Mesendoderm (in vitro differentiated cells): ENCODE measurements around the gene C2orf92.

Source experiments
- DNase-seq: peaks from one replicate; pipeline ENCODE4 v3.0.0; 2013
- H2AK5ac ChIP-seq: 2 replicates; pipeline ENCODE4 v1.6.1; 2013; ENCODE audit warnings: low read length, inconsistent platforms
- H2BK120ac ChIP-seq: 2 replicates; pipeline ENCODE4 v1.6.1; 2013; ENCODE audit warnings: low read depth, mild to moderate bottlenecking, low read length, moderate library complexity, mixed read lengths
- H2BK15ac ChIP-seq: replicated peaks from 2 replicates; pipeline ENCODE4 v1.6.1; 2013; ENCODE audit warnings: low read depth, mild to moderate bottlenecking, moderate library complexity
- H2BK5ac ChIP-seq: 2 replicates; pipeline ENCODE4 v1.6.1; 2013; ENCODE audit warnings: low read length, inconsistent platforms
- H3K18ac ChIP-seq: 2 replicates; pipeline ENCODE4 v1.6.1; 2013; ENCODE audit warnings: mild to moderate bottlenecking, low read length, mixed read lengths
- H3K23ac ChIP-seq: one replicate; pipeline ENCODE4 v1.6.1; 2013; ENCODE audit warnings: low read length
- H3K27ac ChIP-seq: 2 replicates; pipeline ENCODE4 v1.5.1; 2013; ENCODE audit warnings: low read depth, mild to moderate bottlenecking, inconsistent platforms, low read length, moderate library complexity
- H3K27me3 ChIP-seq: 2 replicates; pipeline ENCODE4 v1.6.1; 2013; ENCODE audit warnings: low read length, control low read depth, mild to moderate bottlenecking, inconsistent platforms; ENCODE audit not compliant: insufficient read depth, poor library complexity
- H3K36me3 ChIP-seq: 2 replicates; pipeline ENCODE4 v1.6.1; 2013; ENCODE audit warnings: low read length, inconsistent platforms; ENCODE audit not compliant: control insufficient read depth, insufficient read depth
- H3K4ac ChIP-seq: one replicate; pipeline ENCODE4 v1.6.1; 2013; ENCODE audit warnings: low read depth, mild to moderate bottlenecking, low read length, moderate library complexity
- H3K4me1 ChIP-seq: 2 replicates; pipeline ENCODE4 v1.6.1; 2013; ENCODE audit warnings: low read depth, low read length, inconsistent platforms; ENCODE audit not compliant: control insufficient read depth
- H3K4me2 ChIP-seq: 2 replicates; pipeline ENCODE4 v1.6.1; 2013; ENCODE audit warnings: low read length
- H3K4me3 ChIP-seq: 2 replicates; pipeline ENCODE4 v1.5.1; 2013; ENCODE audit warnings: mild to moderate bottlenecking, low read length
- H3K56ac ChIP-seq: one replicate; pipeline ENCODE4 v1.6.1; 2013; ENCODE audit warnings: low read length
- H3K79me1 ChIP-seq: 2 replicates; pipeline ENCODE4 v1.6.1; 2013; ENCODE audit warnings: low read length, inconsistent platforms
- H3K79me2 ChIP-seq: 2 replicates; pipeline ENCODE4 v1.6.1; 2013; ENCODE audit warnings: mild to moderate bottlenecking, low read length; ENCODE audit not compliant: control insufficient read depth, insufficient read depth
- H3K9ac ChIP-seq: 2 replicates; pipeline ENCODE4 v1.6.1; 2013; ENCODE audit warnings: low read length, inconsistent platforms
- H4K5ac ChIP-seq: one replicate; pipeline ENCODE4 v1.6.1; 2013; ENCODE audit warnings: low read length
- H4K8ac ChIP-seq: one replicate; pipeline ENCODE4 v1.6.1; 2013; ENCODE audit warnings: low read depth, mild to moderate bottlenecking, control low read depth, low read length, moderate library complexity
- WGBS: extraction: QIAGEN DNeasy Blood & Tissue Kit; methylation state at CpG from one replicate; pipeline ENCODE4 v1.1.7; 2013; ENCODE audit warnings: low lambda C conversion rate, missing lambda C conversion rate; ENCODE audit not compliant: insufficient coverage; ENCODE audit errors: extremely low coverage; 5-methylcytosine and 5-hydroxymethylcytosine counted together

The C2orf92 gene

DNA sequence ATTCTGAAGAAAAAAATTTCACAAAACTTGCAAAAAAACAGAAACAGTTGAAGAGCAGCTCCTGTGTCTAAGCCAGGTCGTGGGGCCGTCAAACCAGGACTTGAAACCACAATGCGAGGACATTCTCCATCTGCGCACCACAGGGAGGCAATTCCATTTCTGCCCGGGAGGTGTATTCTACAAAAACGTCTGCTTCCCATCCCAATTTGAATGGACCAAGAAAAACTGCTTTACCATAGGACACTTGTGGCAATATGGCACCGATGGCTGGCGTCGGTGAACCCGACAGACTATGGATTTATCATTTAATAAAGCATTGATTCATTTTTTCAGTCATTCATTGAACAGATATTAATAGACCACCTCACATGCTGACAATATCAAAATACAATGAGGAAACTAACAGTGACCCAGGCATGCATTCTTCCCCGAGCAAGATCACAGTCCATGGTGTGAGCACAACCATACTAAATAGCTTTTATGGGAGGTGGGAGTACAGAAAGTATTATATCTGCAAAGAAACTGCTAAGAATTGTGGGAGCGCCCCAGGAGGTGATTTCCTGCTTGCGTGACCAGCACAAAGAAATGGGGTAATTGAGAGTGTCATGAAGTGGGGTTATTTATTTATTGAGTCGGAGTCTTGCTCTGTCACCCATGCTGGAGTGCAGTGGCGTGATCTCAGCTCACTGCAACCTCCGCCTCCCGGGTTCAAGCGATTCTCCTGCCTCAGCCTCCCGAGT lies 33.4 kb downstream of the C2orf92 start:
- Histone ChIP-seq H2AK5ac (no peak overlapping the region), H2BK15ac (no peak overlapping the region), H3K4me3 (no peak overlapping the region), H3K79me2 (no peaks in the 10 kb centered on the region), H3K27me3 (no peaks in the 10 kb centered on the region), H3K4me1 (no peaks in the 10 kb centered on the region), H3K36me3 (no peaks in the 10 kb centered on the region), H3K4ac (no peak overlapping the region), H3K56ac (no peak overlapping the region), H3K4me2 (no peak overlapping the region), H4K5ac (no peak overlapping the region), H3K18ac (no peak overlapping the region), H3K79me1 (no peaks in the 10 kb centered on the region), H2BK5ac (no peak overlapping the region), H4K8ac (no peak overlapping the region), H2BK120ac (no peak overlapping the region), H3K27ac (no peak overlapping the region), H3K23ac (no peak overlapping the region), H3K9ac (no peak overlapping the region)
- WGBS = no CpG with 5 or more reads among the region's 19 CpGs
- DNase-seq = no peak

DNA sequence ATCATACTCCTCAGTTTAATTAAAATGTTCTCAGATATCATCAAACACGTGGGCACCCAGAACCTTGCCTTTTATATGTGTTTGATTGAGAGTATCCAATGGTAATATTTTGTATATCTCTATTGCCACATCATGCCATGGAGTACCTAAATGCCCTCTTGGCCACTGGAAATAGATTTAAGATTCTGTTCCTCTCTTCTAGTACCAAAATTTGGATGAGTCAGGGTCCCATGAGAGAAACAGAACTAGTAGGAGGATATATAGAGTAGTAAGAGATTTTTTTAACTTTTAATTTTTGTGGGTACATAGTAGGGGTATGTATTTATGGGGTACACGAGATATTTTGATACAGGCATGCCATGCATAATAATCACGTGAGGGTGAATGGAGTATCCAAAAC lies 34.2 kb downstream of the C2orf92 start:
- WGBS = no CpG with 5 or more reads among the region's 3 CpGs
- Histone ChIP-seq H2BK15ac (no peak overlapping the region), H3K9ac (no peak overlapping the region), H3K18ac (no peak overlapping the region), H4K8ac (no peak overlapping the region), H3K23ac (no peak overlapping the region), H3K27ac (no peak overlapping the region), H3K36me3 (no peaks in the 10 kb centered on the region), H3K4ac (no peak overlapping the region), H3K27me3 (no peaks in the 10 kb centered on the region), H3K79me1 (no peaks in the 10 kb centered on the region), H3K4me1 (no peaks in the 10 kb centered on the region), H4K5ac (no peak overlapping the region), H3K56ac (no peak overlapping the region), H3K79me2 (no peaks in the 10 kb centered on the region), H2BK120ac (no peak overlapping the region), H3K4me3 (no peak overlapping the region), H2BK5ac (no peak overlapping the region), H3K4me2 (no peak overlapping the region), H2AK5ac (no peak overlapping the region)
- DNase-seq = no peak

- Histone ChIP-seq H2BK15ac (no peak overlapping the region), H2AK5ac (no peak overlapping the region), H3K23ac (no peak overlapping the region), H3K36me3 (no peaks in the 10 kb centered on the region), H3K9ac (no peak overlapping the region), H2BK120ac (no peak overlapping the region), H2BK5ac (no peak overlapping the region), H4K5ac (no peak overlapping the region), H3K27me3 (no peaks in the 10 kb centered on the region), H3K56ac (peak overlapping the region; percentile 44), H3K79me1 (no peaks in the 10 kb centered on the region), H3K79me2 (no peaks in the 10 kb centered on the region), H3K27ac (no peak overlapping the region), H4K8ac (no peak overlapping the region), H3K4me1 (no peaks in the 10 kb centered on the region), H3K4me2 (no peak overlapping the region), H3K4me3 (no peak overlapping the region), H3K18ac (no peak overlapping the region), H3K4ac (no peak overlapping the region)
- no peak for DNase-seq
- WGBS = no CpG with 5 or more reads among the region's 5 CpGs
Observed at GRCh38 chr2:97704989-97705388, 35.5 kb downstream of the C2orf92 start.

DNA sequence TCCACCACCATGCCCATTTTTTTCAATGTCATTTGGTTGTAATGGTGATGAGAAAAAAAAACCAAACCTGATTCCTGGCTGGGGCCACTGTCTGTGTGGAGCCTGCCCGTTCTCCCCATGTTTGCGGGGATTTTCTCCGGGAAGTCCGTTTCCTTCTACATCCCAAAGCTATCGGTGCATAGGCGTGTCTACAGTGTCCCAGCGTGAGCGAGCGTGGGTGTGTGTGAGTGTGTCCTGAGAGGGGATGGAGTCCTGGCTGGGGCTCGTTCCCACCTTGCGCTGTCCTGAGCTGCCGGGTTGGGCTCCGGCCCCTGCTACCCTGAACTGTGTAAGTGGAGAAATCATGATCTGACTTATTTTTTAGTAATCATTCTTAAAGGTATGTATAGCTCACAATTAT lies 36.6 kb downstream of the C2orf92 start:
- Histone ChIP-seq H2BK15ac (no peak overlapping the region), H3K36me3 (no peaks in the 10 kb centered on the region), H2BK5ac (no peak overlapping the region), H3K18ac (no peak overlapping the region), H3K79me2 (no peaks in the 10 kb centered on the region), H4K5ac (no peak overlapping the region), H4K8ac (no peak overlapping the region), H3K56ac (no peak overlapping the region), H3K23ac (no peak overlapping the region), H2AK5ac (no peak overlapping the region), H3K9ac (no peak overlapping the region), H3K79me1 (no peaks in the 10 kb centered on the region), H3K4me1 (peaks cover 5% of the 10 kb centered on the region), H3K4me3 (no peak overlapping the region), H3K4me2 (no peak overlapping the region), H2BK120ac (no peak overlapping the region), H3K27ac (no peak overlapping the region), H3K4ac (no peak overlapping the region), H3K27me3 (no peaks in the 10 kb centered on the region)
- DNase-seq = no peak
- WGBS = no CpG with 5 or more reads among the region's 13 CpGs

- H3K23ac ChIP-seq = no peak overlapping the region
- no peaks in the 10 kb centered on the region for H3K79me1 ChIP-seq
- H4K8ac ChIP-seq = no peak overlapping the region
- no peak overlapping the region for H3K4me3 ChIP-seq
- no peak overlapping the region for H2BK15ac ChIP-seq
- no peaks in the 10 kb centered on the region for H3K79me2 ChIP-seq
- H3K4ac ChIP-seq = no peak overlapping the region
- H2BK5ac ChIP-seq = no peak overlapping the region
- 100% methylated on average over 1 of the region's 11 CpGs for WGBS
- H3K56ac ChIP-seq = no peak overlapping the region
- H3K36me3 ChIP-seq = no peaks in the 10 kb centered on the region
- H3K27me3 ChIP-seq = no peaks in the 10 kb centered on the region
- peak overlapping the region; percentile 43 for H3K18ac ChIP-seq
- no peak overlapping the region for H3K4me2 ChIP-seq
- H3K27ac ChIP-seq = no peak overlapping the region
- no peak overlapping the region for H2AK5ac ChIP-seq
- no peak overlapping the region for H2BK120ac ChIP-seq
- DNase-seq = no peak
- no peak overlapping the region for H4K5ac ChIP-seq
- H3K4me1 ChIP-seq = peaks cover 10% of the 10 kb centered on the region
- no peak overlapping the region for H3K9ac ChIP-seq
Observed at GRCh38 chr2:97706708-97707345, 37.3 kb downstream of the C2orf92 start.
